Measurements from ENCODE around the gene SFXN2.

GRCh38 chr10:102668326-102669107 lies 45.9 kb upstream of the SFXN2 start:
- TF ChIP-seq POLR2A (IDR thresholded peaks at IDR 0.05; ENCODE audit: low read length) (no peak), GATA1 (IDR thresholded peaks at IDR 0.05; ENCODE audit: low read depth, low read length) (no peak)

Data from erythroblast (primary cell).